ENCODE measurements around the gene NDUFAF5.

- no peak for TF ChIP-seq RORB (CRISPR knock-in tag; IDR thresholded peaks at IDR 0.05)
- no peak for TF ChIP-seq NR3C1 (CRISPR knock-in tag; conservative IDR thresholded peaks at IDR 0.05; ENCODE audit: low read depth)
- TF ChIP-seq RELA (CRISPR knock-in tag; IDR thresholded peaks at IDR 0.05; ENCODE audit: borderline replicate concordance): no peak
- TF ChIP-seq ELF4 (CRISPR knock-in tag; IDR thresholded peaks at IDR 0.05; ENCODE audit: low read depth): no peak
- no peak for TF ChIP-seq CTCF (IDR thresholded peaks at IDR 0.05)
These were observed 49.0 kb upstream of the NDUFAF5 start for GRCh38 chr20:13735826-13736225.
